ENCODE data around the gene SYN1.
A peak's percentile ranks its signal among the peaks of the same experiment; 100 is the strongest.

SYN1 gene

DNA sequence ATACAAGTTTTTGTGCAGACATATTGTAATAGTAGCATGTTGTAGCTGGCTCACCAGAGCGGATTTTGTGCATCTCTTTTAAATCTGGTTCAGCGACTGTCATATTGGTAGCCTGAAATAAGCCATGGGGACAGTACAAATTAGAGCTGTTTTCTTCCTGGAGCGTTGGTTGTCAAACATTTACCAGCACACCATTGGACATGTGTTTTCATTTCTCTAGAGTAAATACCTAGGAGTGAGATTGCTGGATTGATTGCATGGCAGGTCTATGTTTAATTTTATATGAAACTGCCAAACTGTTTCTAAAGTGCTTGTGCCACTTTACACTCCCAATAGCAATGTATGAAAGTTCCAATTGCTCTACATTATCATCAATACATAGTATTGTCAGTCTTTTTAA lies 61.2 kb downstream of the SYN1 start:
- Histone ChIP-seq H4K8ac (ENCODE audit: low read depth, low read length) (no peak overlapping the region), H3K23ac (ENCODE audit: low read length) (no peak overlapping the region), H2AK5ac (ENCODE audit: low read length) (no peak overlapping the region), H2BK12ac (ENCODE audit: low read length) (no peak overlapping the region), H3K4me3 (ENCODE audit: low read depth, low read length) (no peak overlapping the region), H4K91ac (ENCODE audit: low read depth, low read length) (no peak overlapping the region), H3K79me2 (ENCODE audit: control insufficient read depth, insufficient read depth, low read length, poor library complexity) (peaks cover 2% of the 10 kb centered on the region), H2BK5ac (ENCODE audit: low read depth, low read length, poor library complexity) (no peak overlapping the region), H3K4me2 (ENCODE audit: low read length) (no peak overlapping the region), H3K14ac (ENCODE audit: low read length) (no peak overlapping the region), H3K9ac (ENCODE audit: low read length) (no peak overlapping the region), H3K27me3 (ENCODE audit: insufficient read depth, low read length) (no peaks in the 10 kb centered on the region), H2AFZ (ENCODE audit: insufficient read depth, low read length, poor library complexity) (no peak overlapping the region), H3K27ac (ENCODE audit: low read depth, low read length) (no peak overlapping the region), H3K79me1 (ENCODE audit: low read length) (peaks cover 8% of the 10 kb centered on the region), H3K18ac (ENCODE audit: low read length) (no peak overlapping the region), H3K36me3 (ENCODE audit: control insufficient read depth in 1 of 2, insufficient read depth in 2 of 2, low read length in 2 of 2) (peaks cover 6% of the 10 kb centered on the region in 2 experiments), H3K4ac (ENCODE audit: low read depth, low read length) (no peak overlapping the region), H3K9me3 (ENCODE audit: insufficient read depth, low read depth, low read length) (no peaks in the 10 kb centered on the region), H4K12ac (ENCODE audit: low read depth, low read length) (no peak overlapping the region), H2BK120ac (ENCODE audit: insufficient read depth, low read length, poor library complexity) (no peak overlapping the region), H3K4me1 (ENCODE audit: control insufficient read depth in 1 of 2, insufficient read depth in 2 of 2, low read length in 2 of 2) (peaks cover 3% of the 10 kb centered on the region in 2 experiments)
- DNase-seq, result no peak
- no CpG with 5 or more reads among the region's 3 CpGs for WGBS (ENCODE audit: extremely low coverage, insufficient coverage, insufficient read length)

DNA sequence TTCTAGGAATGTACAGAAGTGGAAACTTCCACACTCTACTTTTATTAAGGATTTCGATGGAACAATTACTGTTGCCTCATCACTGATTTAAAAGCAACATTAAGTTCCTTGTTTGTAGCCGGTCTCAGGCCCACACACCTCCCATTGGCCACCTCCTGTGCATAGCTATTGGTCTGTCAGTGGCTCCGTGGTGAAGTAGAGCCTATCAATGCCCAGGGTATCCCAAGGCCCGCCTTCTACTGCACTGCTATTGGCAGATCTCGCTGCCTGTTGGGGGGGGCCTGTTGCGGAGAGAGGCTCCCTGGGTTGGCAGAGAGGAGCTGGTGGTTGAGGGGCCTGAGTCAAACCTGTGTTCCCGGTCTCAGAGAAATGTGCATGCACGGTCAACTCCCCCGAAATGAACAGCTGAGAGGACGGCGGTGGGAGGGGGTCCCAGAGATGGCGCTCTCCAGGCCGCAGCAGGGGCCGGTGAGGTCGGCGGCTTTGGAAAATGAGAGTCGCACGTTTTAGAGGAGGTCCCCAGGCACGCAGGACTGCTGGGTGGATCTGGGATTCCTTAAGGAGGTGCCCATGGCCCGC lies 63.5 kb downstream of the SYN1 start:
- Histone ChIP-seq H4K8ac (ENCODE audit: low read depth, low read length) (peak overlapping the region; percentile 87), H3K36me3 (ENCODE audit: control insufficient read depth in 1 of 2, insufficient read depth in 2 of 2, low read length in 2 of 2) (no peaks in the 10 kb centered on the region), H4K91ac (ENCODE audit: low read depth, low read length) (peak overlapping the region; percentile 55)

DNA sequence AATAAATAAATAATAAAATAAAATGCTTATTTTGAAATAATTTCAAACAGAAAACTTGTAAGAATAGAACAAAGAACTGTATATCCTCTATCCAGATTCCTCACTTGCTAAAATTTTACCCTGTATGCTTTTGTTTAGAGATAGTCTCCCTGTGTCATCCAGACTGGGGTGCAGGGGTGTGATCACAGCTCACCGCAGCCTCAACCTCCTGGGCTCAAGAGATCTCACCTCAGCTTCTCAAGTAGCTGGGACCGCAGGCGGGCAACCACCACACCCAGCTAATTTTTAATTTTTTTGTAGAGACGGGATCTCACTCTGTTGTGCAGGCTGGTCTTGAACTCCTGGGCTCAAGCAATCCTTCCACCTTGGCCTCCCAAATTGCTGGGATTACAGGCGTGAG lies 76.2 kb downstream of the SYN1 start:
- Histone ChIP-seq H3K79me2 (ENCODE audit: control insufficient read depth, insufficient read depth, low read length, poor library complexity) (no peaks in the 10 kb centered on the region), H4K12ac (ENCODE audit: low read depth, low read length) (no peak overlapping the region), H3K14ac (ENCODE audit: low read length) (no peak overlapping the region), H3K36me3 (ENCODE audit: control insufficient read depth in 1 of 2, insufficient read depth in 2 of 2, low read length in 2 of 2) (no peaks in the 10 kb centered on the region), H2BK5ac (ENCODE audit: low read depth, low read length, poor library complexity) (no peak overlapping the region), H3K18ac (ENCODE audit: low read length) (no peak overlapping the region), H3K4me1 (ENCODE audit: control insufficient read depth in 1 of 2, insufficient read depth in 2 of 2, low read length in 2 of 2) (no peaks in the 10 kb centered on the region), H3K79me1 (ENCODE audit: low read length) (peaks cover 2% of the 10 kb centered on the region), H2AK5ac (ENCODE audit: low read length) (no peak overlapping the region), H3K4me3 (ENCODE audit: low read depth, low read length) (no peak overlapping the region), H2BK12ac (ENCODE audit: low read length) (no peak overlapping the region), H3K23ac (ENCODE audit: low read length) (no peak overlapping the region), H2BK120ac (ENCODE audit: insufficient read depth, low read length, poor library complexity) (no peak overlapping the region), H4K91ac (ENCODE audit: low read depth, low read length) (peak overlapping the region; percentile 37), H4K8ac (ENCODE audit: low read depth, low read length) (no peak overlapping the region), H3K9ac (ENCODE audit: low read length) (no peak overlapping the region), H3K27ac (ENCODE audit: low read depth, low read length) (no peak overlapping the region), H2AFZ (ENCODE audit: insufficient read depth, low read length, poor library complexity) (no peak overlapping the region), H3K9me3 (ENCODE audit: insufficient read depth, low read depth, low read length) (no peaks in the 10 kb centered on the region), H3K4me2 (ENCODE audit: low read length) (no peak overlapping the region), H3K4ac (ENCODE audit: low read depth, low read length) (no peak overlapping the region), H3K27me3 (ENCODE audit: insufficient read depth, low read length) (no peaks in the 10 kb centered on the region)
- WGBS (ENCODE audit: extremely low coverage, insufficient coverage, insufficient read length), result no CpG with 5 or more reads among the region's 5 CpGs
- no peak for DNase-seq

More for the DNA sequence above, 63.5 kb downstream of the SYN1 start:
- Histone ChIP-seq H3K4me2 (ENCODE audit: low read length) (peak overlapping the region; percentile 29), H3K4me3 (ENCODE audit: low read depth, low read length) (peak overlapping the region; percentile 49), H3K9ac (ENCODE audit: low read length) (no peak overlapping the region), H3K4me1 (ENCODE audit: control insufficient read depth in 1 of 2, insufficient read depth in 2 of 2, low read length in 2 of 2) (no peaks in the 10 kb centered on the region), H4K12ac (ENCODE audit: low read depth, low read length) (peak overlapping the region; percentile 63), H2AK5ac (ENCODE audit: low read length) (no peak overlapping the region), H2AFZ (ENCODE audit: insufficient read depth, low read length, poor library complexity) (no peak overlapping the region), H3K18ac (ENCODE audit: low read length) (peak overlapping the region; percentile 6), H2BK120ac (ENCODE audit: insufficient read depth, low read length, poor library complexity) (no peak overlapping the region), H2BK12ac (ENCODE audit: low read length) (no peak overlapping the region), H3K79me1 (ENCODE audit: low read length) (peaks cover 5% of the 10 kb centered on the region), H3K14ac (ENCODE audit: low read length) (peak overlapping the region; percentile 4), H3K27me3 (ENCODE audit: insufficient read depth, low read length) (no peaks in the 10 kb centered on the region), H3K4ac (ENCODE audit: low read depth, low read length) (no peak overlapping the region), H3K23ac (ENCODE audit: low read length) (no peak overlapping the region), H3K9me3 (ENCODE audit: insufficient read depth, low read depth, low read length) (no peaks in the 10 kb centered on the region), H3K79me2 (ENCODE audit: control insufficient read depth, insufficient read depth, low read length, poor library complexity) (peaks cover 1% of the 10 kb centered on the region), H2BK5ac (ENCODE audit: low read depth, low read length, poor library complexity) (no peak overlapping the region), H3K27ac (ENCODE audit: low read depth, low read length) (no peak overlapping the region)
- peak; percentile 32 to 43 for DNase-seq
- no CpG with 5 or more reads among the region's 20 CpGs for WGBS (ENCODE audit: extremely low coverage, insufficient coverage, insufficient read length)

DNA sequence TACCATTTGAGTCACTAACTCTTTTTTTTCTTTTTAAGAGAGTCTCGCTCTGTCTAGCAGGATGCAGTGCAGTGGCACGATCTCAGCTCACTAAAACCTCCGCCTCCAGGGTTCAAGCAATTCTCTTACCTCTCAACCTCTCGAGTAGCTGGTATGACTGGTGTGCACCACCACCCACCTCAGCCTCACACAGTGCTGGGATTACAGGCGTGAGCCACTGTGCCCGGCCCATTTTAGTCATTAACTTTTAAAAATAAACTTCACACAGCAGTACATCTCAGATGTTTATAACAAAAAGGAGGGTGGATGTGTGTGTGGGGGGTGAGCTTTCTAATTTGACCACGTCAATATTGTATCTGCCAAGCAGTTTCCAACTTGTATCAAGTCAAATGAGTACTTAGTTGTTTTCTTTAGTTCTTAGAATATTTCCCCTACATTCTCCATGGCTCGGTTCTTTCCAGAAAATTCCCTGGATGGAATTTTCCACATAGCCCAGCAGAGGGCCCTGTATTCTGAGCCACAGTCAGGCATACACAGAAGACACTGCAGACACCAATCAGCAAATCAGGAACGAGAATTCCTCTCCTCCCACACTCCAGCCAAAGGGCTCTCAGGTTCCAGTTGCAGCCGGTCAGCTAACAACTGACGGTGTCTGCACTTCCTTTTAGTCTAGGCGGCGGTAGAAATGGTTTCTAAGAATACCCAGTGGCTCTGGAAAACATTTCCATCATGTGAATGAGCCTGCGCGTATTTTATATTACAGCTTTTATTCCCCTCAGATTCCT lies 78.7 kb downstream of the SYN1 start:
- Histone ChIP-seq H3K4me3 (ENCODE audit: low read depth, low read length) (no peak overlapping the region), H2BK12ac (ENCODE audit: low read length) (peak overlapping the region; percentile 76), H4K12ac (ENCODE audit: low read depth, low read length) (peak overlapping the region; percentile 75), H2AFZ (ENCODE audit: insufficient read depth, low read length, poor library complexity) (peak overlapping the region; percentile 87), H3K36me3 (ENCODE audit: control insufficient read depth in 1 of 2, insufficient read depth in 2 of 2, low read length in 2 of 2) (no peaks in the 10 kb centered on the region), H3K27ac (ENCODE audit: low read depth, low read length) (no peak overlapping the region), H3K23ac (ENCODE audit: low read length) (no peak overlapping the region), H4K91ac (ENCODE audit: low read depth, low read length) (peak overlapping the region; percentile 73), H3K18ac (ENCODE audit: low read length) (peak overlapping the region; percentile 71), H3K9ac (ENCODE audit: low read length) (no peak overlapping the region), H4K8ac (ENCODE audit: low read depth, low read length) (peak overlapping the region; percentile 84), H3K27me3 (ENCODE audit: insufficient read depth, low read length) (no peaks in the 10 kb centered on the region), H3K4me1 (ENCODE audit: control insufficient read depth in 1 of 2, insufficient read depth in 2 of 2, low read length in 2 of 2) (no peaks in the 10 kb centered on the region), H3K9me3 (ENCODE audit: insufficient read depth, low read depth, low read length) (no peaks in the 10 kb centered on the region), H3K14ac (ENCODE audit: low read length) (peak overlapping the region; percentile 44), H2BK5ac (ENCODE audit: low read depth, low read length, poor library complexity) (peak overlapping the region; percentile 40), H2AK5ac (ENCODE audit: low read length) (peak overlapping the region; percentile 29), H3K79me1 (ENCODE audit: low read length) (peaks cover 2% of the 10 kb centered on the region), H3K79me2 (ENCODE audit: control insufficient read depth, insufficient read depth, low read length, poor library complexity) (no peaks in the 10 kb centered on the region), H2BK120ac (ENCODE audit: insufficient read depth, low read length, poor library complexity) (peak overlapping the region; percentile 60), H3K4me2 (ENCODE audit: low read length) (no peak overlapping the region), H3K4ac (ENCODE audit: low read depth, low read length) (no peak overlapping the region)
- WGBS (ENCODE audit: extremely low coverage, insufficient coverage, insufficient read length), result no CpG with 5 or more reads among the region's 15 CpGs
- peak; percentile 56 to 75 for DNase-seq
